ENCODE results near the gene PPP2R5C. TPM values are rescaled to one million over a fixed set of nuclear protein-coding genes. Genes with fewer than 3 reads are reported as not detected.
A peak's percentile ranks its signal among the peaks of the same experiment; 100 is the strongest.

Gene PPP2R5C
- total and polyA plus RNA-seq, 2 of the 8 experiments (the other 6 are each of a cell fraction or from before 2014, with no cell fraction given), result 49.6 to 95.9 TPM

DNA sequence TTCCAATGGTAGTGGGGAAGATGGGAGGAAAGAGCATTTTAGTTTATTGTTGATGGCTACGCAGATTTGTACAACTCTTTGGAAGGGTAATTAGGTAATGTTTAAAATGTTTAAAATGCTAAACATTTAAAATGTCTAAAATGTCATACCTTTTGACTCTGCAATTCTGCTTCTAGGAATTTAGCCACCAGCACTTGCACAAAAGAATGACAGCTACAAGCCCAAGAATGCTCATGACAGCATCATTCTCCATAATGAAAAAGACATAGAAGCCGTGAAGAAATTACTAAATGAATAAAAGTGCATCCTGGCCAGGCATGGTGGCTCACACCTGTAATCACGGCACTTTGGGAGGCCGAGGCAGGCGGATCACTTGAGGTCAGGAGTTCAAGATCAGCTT is 182.9 kb downstream of the PPP2R5C start:
- Histone ChIP-seq H3K14ac (ENCODE audit: insufficient read length) (no peak overlapping the region), H4K5ac (ENCODE audit: insufficient read length, low read depth, low read length) (no peak overlapping the region), H3K4ac (replicated peaks; ENCODE audit: insufficient read length, low read depth, low read length) (no peak overlapping the region), H3K9me3 (ENCODE audit: insufficient read depth in 2 of 2, low read depth in 1 of 2, low read length in 1 of 2) (no peaks in the 10 kb centered on the region), H3K4me2 (ENCODE audit: insufficient read depth in 1 of 2, low read depth in 2 of 2, low read length in 2 of 2) (0 out of 4 replicates have a peak overlapping the region, but pooled peaks have one; percentile 10 to 23), H4K91ac (replicated peaks; ENCODE audit: insufficient read length, low read length) (no peak overlapping the region), H2BK15ac (ENCODE audit: low read length) (no peak overlapping the region), H2BK120ac (replicated peaks; ENCODE audit: low read depth, low read length) (no peak overlapping the region), H3K9ac (replicated peaks in 1 of 4; ENCODE audit: extremely low read depth in 1 of 4, low read depth in 3 of 4, low read length in 3 of 4) (no peak overlapping the region), H3K18ac (ENCODE audit: extremely low read depth, low read length) (no peak overlapping the region), H3K56ac (replicated peaks; ENCODE audit: insufficient read length, low read depth, low read length) (no peak overlapping the region), H3K27me3 (replicated peaks in 1 of 4; ENCODE audit: control insufficient read depth in 3 of 4, extremely low read depth in 1 of 4, insufficient read depth in 3 of 4, low read length in 3 of 4) (peaks cover 24 to 49% (median 38%) of the 10 kb centered on the region in 4 experiments), H2BK20ac (ENCODE audit: low read length) (no peak overlapping the region), H3K79me2 (ENCODE audit: control insufficient read depth in 1 of 2, insufficient read depth in 2 of 2, low read length in 2 of 2) (peaks cover 0 to 6% of the 10 kb centered on the region in 2 experiments; a peak in 1 of 4 replicates), H3K4me1 (replicated peaks in 1 of 4; ENCODE audit: control insufficient read depth in 3 of 4, insufficient read depth in 4 of 4, low read length in 3 of 4) (peaks cover 0 to 12% (median 5%) of the 10 kb centered on the region in 4 experiments; a peak in 5 of 7 replicates), H3K23me2 (ENCODE audit: low read depth, low read length) (peaks cover 13% of the 10 kb centered on the region), H3K27ac (ENCODE audit: low read depth, low read length) (no peak overlapping the region), H3K79me1 (ENCODE audit: low read depth, low read length) (peaks cover 4% of the 10 kb centered on the region; the same call in 1 of the 2 replicates), H3K4me3 (ENCODE audit: extremely low read depth in 1 of 4, insufficient read depth in 2 of 4, low read depth in 3 of 4, low read length in 4 of 4) (no peak overlapping the region), H2AFZ (ENCODE audit: low read length) (no peak overlapping the region), H4K8ac (ENCODE audit: extremely low read depth, insufficient read depth, low read length) (no peak overlapping the region), H2BK5ac (ENCODE audit: low read depth, low read length) (no peak overlapping the region), H2AK5ac (ENCODE audit: low read depth, low read length) (no peak overlapping the region), H3K36me3 (ENCODE audit: control insufficient read depth in 2 of 4, insufficient read depth in 4 of 4, low read length in 3 of 4) (no peaks in the 10 kb centered on the region), H4K20me1 (replicated peaks in 1 of 2; ENCODE audit: control insufficient read depth in 1 of 2, insufficient read depth in 2 of 2, low read length in 2 of 2) (peaks cover 0 to 2% of the 10 kb centered on the region in 2 experiments), H2BK12ac (ENCODE audit: low read depth, low read length) (no peak overlapping the region), H3K23ac (ENCODE audit: insufficient read length) (no peak overlapping the region)
- CTCF ChIA-PET (ENCODE audit: partially characterized antibody), result interaction anchor here (0.6 to 1.0 kb wide), 6 partner anchors 10 to 903 kb away, joined by 3 to 4 read pairs (median 3); no protein-coding TSS in a partner anchor
- FAIRE-seq, result no peak
- 85% methylated on average over 5 of the region's 5 CpGs; no CpG with 5 or more reads in 1 of the 2 experiments for WGBS, 2 experiments (ENCODE audit: extremely low coverage in 1 of 2, insufficient coverage in 1 of 2, insufficient read length in 1 of 2, insufficient replicate concordance in 2 of 2, low coverage in 1 of 2, low lambda C conversion rate in 2 of 2, missing lambda C conversion rate in 1 of 2)
- POLR2A ChIA-PET (ENCODE audit: partially characterized antibody), result interaction anchor here (1.1 to 1.3 kb wide), 2 partner anchors 12 to 14 kb away, joined by 5 to 6 read pairs; no protein-coding TSS in a partner anchor
- no peak for DNase-seq (ENCODE audit: low read depth in 1 of 2, low spot score in 2 of 2)
- TF ChIP-seq KDM4A (IDR thresholded peaks at IDR 0.05; ENCODE audit: low read depth, low read length, severe bottlenecking) (no peak), SAP30 (IDR thresholded peaks at IDR 0.05; ENCODE audit: insufficient read depth, insufficient replicate concordance, low read length) (no peak), CEBPB (IDR thresholded peaks at IDR 0.05; ENCODE audit: low read depth, low read length) (no peak), EGR1 (IDR thresholded peaks at IDR 0.05; ENCODE audit: borderline replicate concordance, low read depth, low read length) (no peak), TAF7 (optimal IDR thresholded peaks at IDR 0.05; ENCODE audit: borderline replicate concordance, low read depth, low read length) (no peak), HDAC6 (IDR thresholded peaks at IDR 0.05; ENCODE audit: low read depth, low read length) (no peak), TBP (IDR thresholded peaks at IDR 0.05; ENCODE audit: low read depth, low read length) (no peak), CHD1 (IDR thresholded peaks at IDR 0.05; ENCODE audit: low read depth, low read length) (no peak), CBX8 (IDR thresholded peaks at IDR 0.05; ENCODE audit: borderline replicate concordance, low read depth, low read length) (no peak), SP1 (IDR thresholded peaks at IDR 0.05; ENCODE audit: low read depth, low read length) (no peak), KDM5A (IDR thresholded peaks at IDR 0.05; ENCODE audit: low read length) (no peak), SIRT6 (IDR thresholded peaks at IDR 0.05; ENCODE audit: low read length) (no peak)
- TF ChIP-seq, protein P1, sequence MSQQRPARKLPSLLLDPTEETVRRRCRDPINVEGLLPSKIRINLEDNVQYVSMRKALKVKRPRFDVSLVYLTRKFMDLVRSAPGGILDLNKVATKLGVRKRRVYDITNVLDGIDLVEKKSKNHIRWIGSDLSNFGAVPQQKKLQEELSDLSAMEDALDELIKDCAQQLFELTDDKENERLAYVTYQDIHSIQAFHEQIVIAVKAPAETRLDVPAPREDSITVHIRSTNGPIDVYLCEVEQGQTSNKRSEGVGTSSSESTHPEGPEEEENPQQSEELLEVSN (IDR thresholded peaks at IDR 0.05), result no peak
